GM12878 (cell line): Measurements from ENCODE around the gene SETBP1. TPM values are rescaled to one million over a fixed set of nuclear protein-coding genes. Genes with fewer than 3 reads are reported as not detected.

Source experiments
- ATAC-seq: fragments of 200-7000 bp; cut with Tn5 transposase; 3 replicates; pipeline ENCODE4 v1.9.1; 2020; ENCODE audit warnings: mild to moderate bottlenecking, moderate library complexity
- BruUV-seq: library from RNA; stranded (reverse); fragments of 400-500 nt; replicated peaks from 2 replicates; lab custom pipeline; 2021; lab: Mats Ljungman, UMichigan
- CTCF ChIA-PET: fragments of 300-600 bp; sonication (Branson Sonifier 250); formaldehyde crosslinking; extraction: SDS; loops from one replicate; lab custom pipeline; 2021; ENCODE audit warnings: inconsistent platforms; lab: Yijun Ruan, JAX
- POLR2A ChIA-PET: fragments of 350-600 bp; formaldehyde crosslinking; extraction: SDS; loops from one replicate; lab custom pipeline; 2021; ENCODE audit warnings: inconsistent platforms; lab: Charles Lee
- RAD21 ChIA-PET: fragments of 300-600 bp; sonication (Branson Sonifier 250); formaldehyde crosslinking; loops from one replicate; lab custom pipeline; 2023; ENCODE audit warnings: antibody characterized with exemption; ENCODE audit not compliant: unreplicated experiment; lab: Charles Lee
- SMC1A ChIA-PET: fragments of 300-600 bp; sonication (Branson Sonifier 250); formaldehyde crosslinking; loops from one replicate; lab custom pipeline; 2023; ENCODE audit not compliant: unreplicated experiment, uncharacterized antibody; lab: Charles Lee
- DNase-seq: peaks from one replicate; pipeline ENCODE4 v3.0.0-alpha.2; 2011; ENCODE audit warnings: low read depth, low spot score
- FAIRE-seq: peaks from 3 replicates; lab custom pipeline; 2011; peaks lifted over from hg19 to GRCh38; lab: Jason Lieb, UNC
- H2AFZ ChIP-seq: 2 replicates; pipeline ENCODE4 v1.6.0; 2011; ENCODE audit warnings: low read depth, low read length, control low read depth; ENCODE audit not compliant: control insufficient read depth
- H3K27ac ChIP-seq: 2 replicates; pipeline ENCODE4 v1.5.1; 2011; ENCODE audit warnings: control low read depth; ENCODE audit not compliant: control insufficient read depth, insufficient read depth
- H3K27me3 ChIP-seq, 2 experiments: replicated peaks in 1 of 2; 2 replicates each; pipeline versions ENCODE4 v1.6.0 to v1.6.1; 2011; ENCODE audit warnings: low read length in 1 of 2; ENCODE audit not compliant: control insufficient read depth in 2 of 2, insufficient read depth in 2 of 2
- H3K36me3 ChIP-seq, 2 experiments: 2 replicates each; pipeline ENCODE4 v1.5.1; 2011; ENCODE audit warnings: low read length in 1 of 2; ENCODE audit not compliant: control insufficient read depth in 2 of 2, insufficient read depth in 2 of 2
- H3K4me1 ChIP-seq: 2 replicates; pipeline ENCODE4 v1.6.1; 2011; ENCODE audit warnings: mild to moderate bottlenecking, low read length, moderate library complexity, mixed read lengths; ENCODE audit not compliant: control insufficient read depth, insufficient read depth
- H3K4me2 ChIP-seq: 2 replicates; pipeline ENCODE4 v1.6.0; 2011; ENCODE audit warnings: control low read depth; ENCODE audit not compliant: control insufficient read depth, insufficient read depth
- H3K4me3 ChIP-seq: fragments of 200-600 bp; sonication (generic); 2 replicates; pipeline ENCODE4 v1.5.1; 2016
- H3K79me2 ChIP-seq: 2 replicates; pipeline ENCODE4 v1.6.0; 2011; ENCODE audit warnings: low read length; ENCODE audit not compliant: control insufficient read depth, insufficient read depth
- H3K9ac ChIP-seq: 2 replicates; pipeline ENCODE4 v1.8.0; 2011; ENCODE audit warnings: low read length, control low read depth, mixed read lengths; ENCODE audit not compliant: control insufficient read depth, insufficient read depth
- H3K9me3 ChIP-seq: replicated peaks from 3 replicates; pipeline ENCODE4 v1.5.1; 2011; ENCODE audit warnings: mild to moderate bottlenecking, low read length; ENCODE audit not compliant: control insufficient read depth, insufficient read depth
- H4K20me1 ChIP-seq: 2 replicates; pipeline ENCODE4 v1.6.0; 2011; ENCODE audit not compliant: control insufficient read depth, insufficient read depth
- ASH2L ChIP-seq: fragments of 300-600, 200-600 bp; sonication (generic); IDR thresholded peaks from 2 replicates; pipeline ENCODE4 v1.6.1; 2017; ENCODE audit warnings: low read depth, mild to moderate bottlenecking, borderline replicate concordance
- BCL11A ChIP-seq: IDR thresholded peaks from 2 replicates; pipeline ENCODE4 v1.6.1; 2011; ENCODE audit warnings: low read depth, low read length
- BMI1 ChIP-seq: fragments of 450-650 bp; IDR thresholded peaks from 2 replicates; pipeline ENCODE4 v1.6.1; 2016; ENCODE audit warnings: mild to moderate bottlenecking, moderate library complexity, borderline replicate concordance
- CEBPB ChIP-seq, 2 experiments: fragments of 150-350 bp in 1 of 2; IDR thresholded peaks; 2 replicates each; pipeline ENCODE4 v1.6.1; 2012 to 2014; ENCODE audit warnings: low read depth in 2 of 2, low read length in 2 of 2, borderline replicate concordance in 1 of 2, inconsistent platforms in 1 of 2
- CHD1 ChIP-seq: IDR thresholded peaks from 2 replicates; pipeline ENCODE4 v1.6.1; 2012; ENCODE audit warnings: low read depth, low read length, improper control_type of control experiment
- CHD4 ChIP-seq: fragments of 200-600 bp; sonication (generic); IDR thresholded peaks from 2 replicates; pipeline ENCODE4 v1.6.1; 2016; ENCODE audit warnings: mild to moderate bottlenecking
- HDGF ChIP-seq: fragments of 450-650 bp; IDR thresholded peaks from 2 replicates; pipeline ENCODE4 v1.6.1; 2016; ENCODE audit warnings: antibody characterized with exemption
- IKZF2 ChIP-seq, 2 experiments: fragments of 450-650 bp; IDR thresholded peaks; 2 replicates each; pipeline ENCODE4 v1.6.1; 2017; ENCODE audit warnings: mild to moderate bottlenecking in 2 of 2, moderate library complexity in 2 of 2
- POLR2AphosphoS5 ChIP-seq: IDR thresholded peaks from 2 replicates; pipeline ENCODE4 v1.6.1; 2011; ENCODE audit warnings: mild to moderate bottlenecking, low read length, inconsistent platforms
- RCOR1 ChIP-seq: conservative IDR thresholded peaks from 2 replicates; pipeline ENCODE4 v1.6.1; 2012; ENCODE audit warnings: low read depth, low read length, improper control_type of control experiment
- TBL1XR1 ChIP-seq: IDR thresholded peaks from 2 replicates; pipeline ENCODE4 v1.6.1; 2012; ENCODE audit warnings: low read depth, low read length, improper control_type of control experiment
- ZNF207 ChIP-seq: fragments of 450-650 bp; IDR thresholded peaks from 2 replicates; pipeline ENCODE4 v1.6.1; 2014; ENCODE audit warnings: antibody characterized with exemption, mild to moderate bottlenecking, borderline replicate concordance
- ZNF274 ChIP-seq: IDR thresholded peaks from one replicate; pipeline ENCODE4 v1.8.0; 2011; ENCODE audit not compliant: insufficient read length, insufficient read depth
- WGBS: methylation state at CpG from one replicate; pipeline ENCODE4 v1.1.6; 2016; ENCODE audit warnings: low lambda C conversion rate; ENCODE audit not compliant: insufficient replicate concordance, insufficient coverage; ENCODE audit errors: missing lambda C conversion rate; 5-methylcytosine and 5-hydroxymethylcytosine counted together
- in situ Hi-C: fragments of 300-500 bp; cut with MboI; formaldehyde crosslinking; loops from 9 replicates; pipeline ENCODE4 v1.14.3; 2018; ENCODE audit warnings: mixed read lengths
- intact Hi-C: fragments of 100-400 bp; cut with micrococcal nuclease; formaldehyde crosslinking; loops from one replicate; pipeline ENCODE4 v1.14.2; 2022; ENCODE audit not compliant: unreplicated experiment
- polyA plus RNA-seq, 11 experiments: library from polyadenylated mRNA; depleted of rRNA in 4 of 11; unstranded in 6 of 11; stranded (reverse) in 5 of 11; fragments of >200 nt; fragmentation: Nextera tagmentation in 4 of 11; fragmentation: Illumina TruSeq in 1 of 11; extraction: Ambion mirVana in 4 of 11; extraction: Trizol in 1 of 11; gene quantifications; 1 replicate in 1 of 11; 2 replicates in 10 of 11; pipeline versions ENCODE4 v1.2.1 to v1.2.3, GENCODE V29; 2011 to 2016; ENCODE audit warnings: inconsistent platforms in 2 of 11, missing spikeins in 2 of 11, low read depth in 1 of 11
- total RNA-seq, 4 experiments: library from RNA; depleted of rRNA in 3 of 4; stranded (reverse); fragments of >200 nt in 3 of 4; fragmentation: Illumina TruSeq in 1 of 4; extraction: Trizol in 1 of 4; gene quantifications; 2 replicates each; pipeline versions ENCODE4 v1.2.1 to v1.2.3, GENCODE V29; 2013 to 2021
- TF ChIP-seq, protein P1 (sequence below): fragments of 450-650 bp; IDR thresholded peaks from 2 replicates; pipeline ENCODE4 v1.6.1; 2017; ENCODE audit warnings: borderline replicate concordance
- TF ChIP-seq, protein P2 (sequence below): IDR thresholded peaks from 2 replicates; pipeline ENCODE4 v1.6.1; 2011; ENCODE audit warnings: low read depth, low read length, improper control_type of control experiment, borderline replicate concordance
- TF ChIP-seq, protein P3 (sequence below): fragments of 450-650 bp; IDR thresholded peaks from 2 replicates; pipeline ENCODE4 v1.6.1; 2016; ENCODE audit warnings: mild to moderate bottlenecking
- TF ChIP-seq, protein P4 (sequence below): fragments of 450-650 bp; IDR thresholded peaks from 2 replicates; pipeline ENCODE4 v1.6.1; 2018; ENCODE audit warnings: mild to moderate bottlenecking, low read depth, moderate library complexity; ENCODE audit not compliant: partially characterized antibody
- TF ChIP-seq, protein P5 (sequence below): IDR thresholded peaks from 2 replicates; pipeline ENCODE4 v1.6.1; 2012; ENCODE audit warnings: low read depth, low read length, improper control_type of control experiment

The SETBP1 gene
- total and polyA plus RNA-seq, 10 of the 15 experiments (the other 5 are each of a cell fraction or from before 2014, with no cell fraction given) = 0.99 to 29.7 (median 8.3) TPM

DNA sequence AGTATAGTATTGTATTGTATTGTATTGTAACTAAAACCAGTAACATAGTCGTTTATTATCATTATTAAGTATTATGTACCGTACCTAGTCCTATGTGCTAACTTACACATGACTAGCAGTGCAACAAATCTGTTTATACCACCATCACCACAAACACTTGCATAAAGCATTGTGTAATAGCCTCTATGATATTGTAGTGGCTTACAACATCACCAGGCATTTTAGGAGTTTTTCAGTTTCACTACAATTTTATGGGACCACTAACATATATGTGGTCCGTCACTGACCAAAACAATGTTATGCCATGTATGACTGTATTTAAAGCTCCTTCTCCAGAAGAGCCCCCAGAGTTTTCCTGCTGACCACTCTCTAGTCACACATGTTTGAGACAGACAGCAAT lies 306.2 kb downstream of the SETBP1 start:
- Histone ChIP-seq H3K4me2 (no peak overlapping the region), H3K27me3 (no peaks in the 10 kb centered on the region), H4K20me1 (no peaks in the 10 kb centered on the region), H3K27ac (no peak overlapping the region), H3K9ac (no peak overlapping the region), H3K4me1 (no peaks in the 10 kb centered on the region), H3K79me2 (no peaks in the 10 kb centered on the region), H3K9me3 (no peaks in the 10 kb centered on the region), H3K4me3 (no peak overlapping the region), H2AFZ (no peak overlapping the region), H3K36me3 (no peaks in the 10 kb centered on the region)
- no peak for TF ChIP-seq ASH2L
- no peak for TF ChIP-seq TBL1XR1
- no peak for TF ChIP-seq CHD1
- TF ChIP-seq CEBPB (IDR thresholded peaks at IDR 0.05; ENCODE audit: borderline replicate concordance in 1 of 2, low read depth in 2 of 2, low read length in 2 of 2) = no peak
- TF ChIP-seq, protein P1, sequence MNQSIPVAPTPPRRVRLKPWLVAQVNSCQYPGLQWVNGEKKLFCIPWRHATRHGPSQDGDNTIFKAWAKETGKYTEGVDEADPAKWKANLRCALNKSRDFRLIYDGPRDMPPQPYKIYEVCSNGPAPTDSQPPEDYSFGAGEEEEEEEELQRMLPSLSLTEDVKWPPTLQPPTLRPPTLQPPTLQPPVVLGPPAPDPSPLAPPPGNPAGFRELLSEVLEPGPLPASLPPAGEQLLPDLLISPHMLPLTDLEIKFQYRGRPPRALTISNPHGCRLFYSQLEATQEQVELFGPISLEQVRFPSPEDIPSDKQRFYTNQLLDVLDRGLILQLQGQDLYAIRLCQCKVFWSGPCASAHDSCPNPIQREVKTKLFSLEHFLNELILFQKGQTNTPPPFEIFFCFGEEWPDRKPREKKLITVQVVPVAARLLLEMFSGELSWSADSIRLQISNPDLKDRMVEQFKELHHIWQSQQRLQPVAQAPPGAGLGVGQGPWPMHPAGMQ = no peak
- TF ChIP-seq ZNF274 = no peak
- TF ChIP-seq BCL11A = no peak
- no peak for TF ChIP-seq POLR2AphosphoS5
- TF ChIP-seq, protein P2, sequence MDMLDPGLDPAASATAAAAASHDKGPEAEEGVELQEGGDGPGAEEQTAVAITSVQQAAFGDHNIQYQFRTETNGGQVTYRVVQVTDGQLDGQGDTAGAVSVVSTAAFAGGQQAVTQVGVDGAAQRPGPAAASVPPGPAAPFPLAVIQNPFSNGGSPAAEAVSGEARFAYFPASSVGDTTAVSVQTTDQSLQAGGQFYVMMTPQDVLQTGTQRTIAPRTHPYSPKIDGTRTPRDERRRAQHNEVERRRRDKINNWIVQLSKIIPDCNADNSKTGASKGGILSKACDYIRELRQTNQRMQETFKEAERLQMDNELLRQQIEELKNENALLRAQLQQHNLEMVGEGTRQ = no peak
- TF ChIP-seq HDGF = no peak
- TF ChIP-seq, protein P3, sequence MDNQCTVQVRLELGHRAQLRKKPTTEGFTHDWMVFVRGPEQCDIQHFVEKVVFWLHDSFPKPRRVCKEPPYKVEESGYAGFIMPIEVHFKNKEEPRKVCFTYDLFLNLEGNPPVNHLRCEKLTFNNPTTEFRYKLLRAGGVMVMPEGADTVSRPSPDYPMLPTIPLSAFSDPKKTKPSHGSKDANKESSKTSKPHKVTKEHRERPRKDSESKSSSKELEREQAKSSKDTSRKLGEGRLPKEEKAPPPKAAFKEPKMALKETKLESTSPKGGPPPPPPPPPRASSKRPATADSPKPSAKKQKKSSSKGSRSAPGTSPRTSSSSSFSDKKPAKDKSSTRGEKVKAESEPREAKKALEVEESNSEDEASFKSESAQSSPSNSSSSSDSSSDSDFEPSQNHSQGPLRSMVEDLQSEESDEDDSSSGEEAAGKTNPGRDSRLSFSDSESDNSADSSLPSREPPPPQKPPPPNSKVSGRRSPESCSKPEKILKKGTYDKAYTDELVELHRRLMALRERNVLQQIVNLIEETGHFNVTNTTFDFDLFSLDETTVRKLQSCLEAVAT = no peak
- no peak for TF ChIP-seq BMI1
- TF ChIP-seq, protein P4, sequence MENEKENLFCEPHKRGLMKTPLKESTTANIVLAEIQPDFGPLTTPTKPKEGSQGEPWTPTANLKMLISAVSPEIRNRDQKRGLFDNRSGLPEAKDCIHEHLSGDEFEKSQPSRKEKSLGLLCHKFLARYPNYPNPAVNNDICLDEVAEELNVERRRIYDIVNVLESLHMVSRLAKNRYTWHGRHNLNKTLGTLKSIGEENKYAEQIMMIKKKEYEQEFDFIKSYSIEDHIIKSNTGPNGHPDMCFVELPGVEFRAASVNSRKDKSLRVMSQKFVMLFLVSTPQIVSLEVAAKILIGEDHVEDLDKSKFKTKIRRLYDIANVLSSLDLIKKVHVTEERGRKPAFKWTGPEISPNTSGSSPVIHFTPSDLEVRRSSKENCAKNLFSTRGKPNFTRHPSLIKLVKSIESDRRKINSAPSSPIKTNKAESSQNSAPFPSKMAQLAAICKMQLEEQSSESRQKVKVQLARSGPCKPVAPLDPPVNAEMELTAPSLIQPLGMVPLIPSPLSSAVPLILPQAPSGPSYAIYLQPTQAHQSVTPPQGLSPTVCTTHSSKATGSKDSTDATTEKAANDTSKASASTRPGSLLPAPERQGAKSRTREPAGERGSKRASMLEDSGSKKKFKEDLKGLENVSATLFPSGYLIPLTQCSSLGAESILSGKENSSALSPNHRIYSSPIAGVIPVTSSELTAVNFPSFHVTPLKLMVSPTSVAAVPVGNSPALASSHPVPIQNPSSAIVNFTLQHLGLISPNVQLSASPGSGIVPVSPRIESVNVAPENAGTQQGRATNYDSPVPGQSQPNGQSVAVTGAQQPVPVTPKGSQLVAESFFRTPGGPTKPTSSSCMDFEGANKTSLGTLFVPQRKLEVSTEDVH = no peak
- no peak for TF ChIP-seq IKZF2 (IDR thresholded peaks at IDR 0.05)
- no peak for TF ChIP-seq RCOR1
- TF ChIP-seq CHD4 = no peak
- TF ChIP-seq, protein P5, sequence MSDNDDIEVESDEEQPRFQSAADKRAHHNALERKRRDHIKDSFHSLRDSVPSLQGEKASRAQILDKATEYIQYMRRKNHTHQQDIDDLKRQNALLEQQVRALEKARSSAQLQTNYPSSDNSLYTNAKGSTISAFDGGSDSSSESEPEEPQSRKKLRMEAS = no peak
- no peak for TF ChIP-seq ZNF207
- in situ Hi-C loops (no loop called here), intact Hi-C loops (no loop called here)
- POLR2A ChIA-PET = interaction anchor here (0.6 kb wide), 1 partner anchor 246 kb away, joined by 4 read pairs; no protein-coding TSS in a partner anchor
- DNase-seq (no peak), ATAC-seq (no peak), FAIRE-seq (no peak)
- BruUV-seq = no TSS peak
- SMC1A ChIA-PET = interaction anchor here (1.4 kb wide), 1 partner anchor 8 kb away, joined by 4 read pairs; no protein-coding TSS in a partner anchor
- RAD21 ChIA-PET = interaction anchor here (1.0 kb wide), 1 partner anchor 226 kb away, joined by 3 read pairs; no protein-coding TSS in a partner anchor
- CTCF ChIA-PET = interaction anchor here (1.0 to 2.0 kb wide), 2 partner anchors 13 to 19 kb away, joined by 3 to 6 read pairs; no protein-coding TSS in a partner anchor
- WGBS = 60% methylated on average over 3 of the region's 3 CpGs
